DND-41 (cell line): ENCODE measurements around the gene DNAJC16.

ENCODE experiments used
- CTCF ChIP-seq: IDR thresholded peaks from 2 replicates; pipeline ENCODE4 v1.5.1; 2012; ENCODE audit warnings: borderline replicate concordance, low read length, moderate library complexity, mild to moderate bottlenecking; ENCODE audit not compliant: poor library complexity, severe bottlenecking; ENCODE audit errors: extremely low read depth
- EZH2 ChIP-seq: IDR thresholded peaks from 3 replicates; pipeline ENCODE4 v1.6.1; 2012; ENCODE audit warnings: borderline replicate concordance, low read depth, mild to moderate bottlenecking, moderate library complexity, low read length, inconsistent platforms; ENCODE audit not compliant: severe bottlenecking

GRCh38 chr1:15540186-15540585 lies 13.5 kb downstream of the DNAJC16 start:
- TF ChIP-seq CTCF (no peak), EZH2 (no peak)
